Activated CD4-positive, alpha-beta T cell treated with anti-CD3 and anti-CD28 coated beads, Interleukin-2, amount 50 U/mL, for 4 hours (primary cell): ENCODE results near the gene NRXN2.

Source experiments
- DNase-seq, 2 experiments: peaks; one replicate each; pipeline ENCODE4 v3.0.0-alpha.2; 2020

The NRXN2 gene

DNA sequence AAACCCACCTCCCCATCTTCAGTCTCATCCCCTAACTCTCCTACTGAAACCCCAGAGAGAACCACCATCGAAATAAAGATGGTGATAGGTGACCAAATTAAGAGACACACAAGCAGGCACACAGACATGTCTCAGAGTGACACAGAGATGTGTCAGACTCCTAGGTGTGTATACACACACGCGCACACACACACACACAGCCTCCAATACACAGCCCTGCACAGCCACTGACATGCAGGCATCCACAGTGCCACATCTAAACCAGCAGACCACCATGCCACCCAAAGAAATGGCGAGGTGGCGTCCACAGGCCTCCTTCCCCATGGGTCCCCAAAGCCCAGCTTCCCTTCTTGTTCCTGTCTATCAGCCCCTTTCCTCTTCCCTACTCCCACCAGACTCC lies 27.4 kb downstream of the NRXN2 start:
- DNase-seq = no peak

DNA sequence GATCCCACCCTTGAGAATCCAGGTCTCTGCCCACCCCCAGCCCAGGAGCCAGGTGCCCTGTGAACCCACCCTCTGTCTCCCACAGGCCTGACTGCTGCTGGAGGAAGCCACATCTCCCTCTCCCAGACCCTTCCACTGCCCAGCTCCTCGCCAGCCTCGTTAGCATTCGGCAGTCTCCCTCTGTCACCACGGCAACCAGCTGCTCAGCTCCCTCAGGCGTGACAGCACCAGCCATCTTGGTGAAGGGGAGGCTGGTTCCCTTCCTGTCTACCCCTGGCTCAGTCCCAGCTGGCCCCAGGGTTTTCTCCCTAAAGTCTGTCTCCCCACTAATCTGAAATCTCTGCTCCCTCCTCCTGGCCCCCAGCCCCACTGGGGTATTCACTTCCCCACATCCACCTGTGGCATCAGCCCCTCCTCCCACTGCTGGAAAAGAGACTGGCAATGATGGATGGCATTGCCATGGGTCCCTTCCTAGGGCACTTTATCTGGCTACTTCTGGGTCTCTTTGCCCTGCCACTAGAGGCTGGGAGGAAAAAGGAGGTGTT lies 28.1 kb downstream of the NRXN2 start:
- no peak for DNase-seq

DNA sequence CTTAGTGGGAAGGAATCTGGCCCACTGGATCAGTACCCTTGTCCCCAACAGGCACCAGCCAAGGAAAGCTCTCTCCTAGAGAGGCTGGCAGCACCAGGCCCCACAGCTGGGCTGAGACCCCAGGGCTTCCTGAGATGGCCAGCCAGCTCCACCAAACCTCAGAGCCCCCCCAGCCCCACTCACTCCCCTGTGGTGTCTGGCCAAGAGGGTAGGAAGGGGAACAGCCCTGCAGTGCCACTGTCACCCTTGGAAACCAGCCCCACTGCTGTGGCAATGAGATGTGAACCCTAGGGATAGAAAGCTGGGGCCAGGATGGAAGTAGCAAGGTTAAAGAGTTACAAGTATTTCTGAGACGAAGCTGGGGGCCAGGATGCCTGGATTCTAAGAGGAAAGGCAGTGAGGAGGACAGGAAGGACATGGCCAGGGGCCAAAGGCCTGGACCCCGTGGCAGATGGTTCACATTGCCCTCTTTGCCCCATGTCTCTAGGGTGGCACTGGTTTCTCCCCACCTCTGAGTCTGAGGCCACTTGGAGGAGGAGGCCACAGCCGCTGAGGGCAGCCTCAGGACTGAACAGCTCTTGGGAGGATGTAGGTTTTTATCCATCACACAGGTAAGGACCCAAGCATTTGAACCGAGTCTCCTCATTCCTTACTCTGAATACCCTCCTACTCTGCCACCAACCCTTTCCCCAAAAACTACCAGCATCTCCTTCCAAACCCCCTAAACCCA lies 28.8 kb downstream of the NRXN2 start:
- no peak for DNase-seq

DNA sequence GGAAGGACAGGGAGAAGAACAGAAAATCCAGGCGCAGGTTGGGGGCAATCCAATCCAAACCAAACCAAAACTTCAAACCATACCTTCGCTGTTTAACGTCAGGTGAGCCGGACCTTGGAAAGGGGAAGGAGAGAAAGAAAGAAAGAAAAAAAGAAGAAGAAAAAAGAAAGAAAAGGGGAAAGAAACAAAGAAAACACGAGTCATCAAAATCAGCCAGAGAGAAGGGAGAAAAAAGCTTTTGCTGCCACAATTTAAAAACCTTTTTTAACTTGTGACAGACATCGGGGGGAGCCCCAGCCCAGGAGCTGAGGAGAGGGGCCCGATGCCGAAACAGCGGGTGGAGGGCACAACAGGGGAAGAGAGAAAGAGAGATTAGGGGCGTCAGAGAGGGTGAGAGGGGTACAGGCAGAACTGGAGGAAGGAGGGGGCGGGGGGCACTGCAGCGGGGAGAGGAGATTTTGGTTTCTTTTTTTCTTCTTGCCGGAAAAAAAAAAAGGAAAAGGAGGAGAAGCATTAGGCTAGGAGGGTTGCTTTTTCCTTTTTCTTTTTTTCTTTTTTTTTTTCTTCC lies 30.1 kb downstream of the NRXN2 start:
- DNase-seq = no peak

DNA sequence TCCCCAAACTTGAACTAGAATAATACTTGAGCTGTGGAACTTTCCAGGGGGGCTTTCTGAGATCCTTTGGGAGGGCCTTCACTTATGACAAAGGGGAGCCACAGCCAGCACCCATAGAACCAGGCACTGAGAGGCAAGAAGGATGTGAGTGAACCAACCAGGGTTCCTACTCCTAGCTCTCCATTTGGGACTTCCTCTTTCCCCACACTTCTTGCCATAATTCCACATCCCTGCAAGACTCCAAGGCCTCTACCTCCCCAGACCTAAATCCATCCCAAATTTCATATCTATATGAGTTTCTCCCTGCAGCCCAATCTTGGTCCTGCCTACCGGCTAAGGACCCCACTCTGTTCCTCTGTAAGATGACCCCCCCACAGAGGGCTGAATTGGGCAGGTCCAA lies 31.5 kb downstream of the NRXN2 start:
- DNase-seq = no peak

DNA sequence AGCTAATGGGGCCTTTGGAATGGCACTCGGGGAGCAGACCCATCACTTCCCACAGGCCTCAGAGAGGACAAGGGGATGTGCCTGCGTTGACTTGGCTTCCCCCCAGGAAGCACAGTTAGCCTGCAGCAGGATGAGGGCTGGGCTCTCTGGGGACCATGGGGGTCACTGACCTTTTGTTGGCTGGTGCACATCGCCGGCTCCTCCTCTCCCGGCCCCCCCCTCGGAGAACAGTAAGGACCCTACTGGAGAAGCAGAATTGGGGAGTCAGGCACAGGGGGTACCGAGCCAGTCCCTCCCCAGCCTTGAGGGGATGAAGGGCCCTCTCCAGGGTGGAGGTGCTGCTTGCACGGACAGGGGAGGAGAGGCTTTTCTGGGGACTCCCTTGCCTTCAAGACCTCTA lies 32.8 kb downstream of the NRXN2 start:
- DNase-seq = no peak

DNA sequence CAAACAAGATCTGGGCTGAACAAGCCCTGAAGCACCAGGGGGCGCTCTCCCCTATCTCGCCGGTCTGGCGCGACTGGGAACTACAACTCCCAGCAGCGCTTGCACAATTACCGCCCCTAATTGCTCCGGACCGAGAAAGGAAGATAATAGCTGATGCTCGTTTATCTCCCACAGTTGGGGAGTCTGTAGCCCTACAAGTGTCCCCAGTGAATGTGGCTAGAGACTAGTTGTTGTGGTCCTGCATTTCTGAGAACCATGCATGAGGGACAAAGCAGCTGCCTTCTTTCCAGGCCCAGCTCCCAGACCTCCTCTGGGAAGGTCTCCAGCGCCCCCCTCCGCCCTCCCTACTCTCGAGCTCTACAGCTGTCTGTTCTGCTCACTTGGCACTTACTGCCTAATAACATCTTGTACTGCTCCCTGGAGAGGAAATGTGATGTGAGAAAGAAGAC lies 34.4 kb downstream of the NRXN2 start:
- peak; percentile 87 to 89 for DNase-seq

DNA sequence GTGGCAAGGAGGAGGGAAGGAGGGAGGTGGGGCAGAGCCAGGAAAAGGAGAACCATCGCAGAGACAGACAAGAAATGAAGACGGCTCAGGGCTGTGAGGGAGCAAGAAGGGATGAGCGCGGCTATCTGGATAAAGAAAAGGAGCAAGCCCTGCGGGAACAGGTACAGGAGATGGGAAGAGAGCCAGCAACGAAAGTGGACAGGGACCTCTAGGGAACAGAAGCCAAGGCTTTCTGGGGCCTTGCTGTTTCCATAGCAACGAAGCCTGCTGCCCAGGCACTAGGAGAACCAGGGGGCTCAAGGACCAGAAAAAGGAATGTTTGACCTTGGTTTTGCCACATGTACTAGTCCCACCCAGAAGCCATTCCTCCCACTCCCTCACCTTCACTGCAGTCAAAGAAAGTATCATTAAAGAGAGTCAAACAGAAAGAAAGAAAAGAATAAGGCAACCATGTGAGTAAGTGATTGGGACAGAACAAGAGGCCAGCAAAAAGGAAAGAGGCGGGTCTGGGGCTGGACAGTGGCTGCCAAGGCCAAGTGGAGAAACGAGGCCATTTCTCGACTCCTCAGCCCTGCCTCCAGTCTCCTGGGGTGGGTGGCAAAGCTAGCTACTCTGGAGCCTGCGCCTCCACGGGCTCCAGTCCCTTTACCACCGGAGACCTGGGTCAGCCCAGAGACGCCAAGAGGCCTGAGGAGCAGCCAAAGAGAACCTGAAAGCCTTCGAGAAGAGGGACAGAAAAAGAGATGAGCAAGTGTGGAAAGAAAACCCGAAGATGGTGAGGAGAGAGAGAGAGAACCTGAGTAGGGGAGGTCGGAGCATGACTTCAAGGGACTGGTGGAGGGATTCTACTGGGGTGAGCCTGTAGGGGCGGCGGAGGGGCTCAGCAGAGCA lies 35.1 kb downstream of the NRXN2 start:
- DNase-seq = no peak

DNA sequence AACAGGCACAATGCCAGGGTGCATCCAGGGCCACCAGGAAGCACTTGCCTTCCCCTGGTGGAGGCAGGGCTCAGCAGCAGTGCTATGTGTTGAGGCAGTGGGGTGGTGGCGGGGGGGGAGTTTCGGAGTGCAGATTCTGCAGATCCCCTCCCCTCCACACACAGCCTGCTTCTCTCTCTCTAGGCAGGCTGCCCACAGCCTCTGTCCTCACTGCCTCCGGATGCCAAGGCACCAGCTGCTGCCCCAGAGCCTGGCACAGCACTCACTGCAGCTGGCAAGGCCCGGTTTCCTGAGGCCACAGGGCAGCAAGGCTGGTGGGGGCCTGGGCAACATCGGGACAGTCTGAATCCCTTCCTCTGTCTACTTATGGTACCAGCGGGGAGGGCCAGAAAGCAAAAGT lies 35.8 kb downstream of the NRXN2 start:
- no peak for DNase-seq

DNA sequence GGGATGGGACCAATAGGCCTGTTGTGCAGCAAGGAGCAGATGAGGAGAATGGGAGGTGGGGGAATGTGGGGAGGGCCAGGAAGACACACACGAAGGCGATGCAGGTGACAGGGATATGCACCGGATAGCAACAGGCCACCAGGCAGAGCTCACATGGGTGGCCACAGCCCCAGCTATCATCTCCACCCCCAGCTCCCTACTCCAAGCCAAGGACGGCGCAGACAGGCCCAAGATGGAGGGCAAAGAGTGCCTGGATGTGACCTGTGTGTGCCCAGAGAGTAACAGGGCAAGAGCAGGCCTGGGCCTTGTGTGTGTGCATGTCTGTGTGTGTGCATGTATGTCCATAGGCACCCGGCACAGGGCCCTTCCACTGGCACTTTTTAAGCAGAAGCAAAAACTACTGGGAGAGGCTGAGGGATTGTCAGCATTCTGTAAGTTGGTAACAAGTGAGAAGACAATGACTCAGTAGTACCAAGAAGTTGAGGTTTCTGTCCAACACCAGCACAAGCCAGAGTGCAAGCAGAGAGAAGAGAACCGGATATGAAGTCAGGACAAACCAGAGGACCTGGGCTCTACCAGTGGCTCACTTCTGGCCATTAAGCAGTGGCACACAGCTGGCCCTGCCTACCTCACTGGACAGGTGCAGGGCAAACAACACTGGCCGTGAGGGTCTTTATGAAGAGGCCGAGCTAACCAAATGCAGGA lies 36.4 kb downstream of the NRXN2 start:
- no peak for DNase-seq

DNA sequence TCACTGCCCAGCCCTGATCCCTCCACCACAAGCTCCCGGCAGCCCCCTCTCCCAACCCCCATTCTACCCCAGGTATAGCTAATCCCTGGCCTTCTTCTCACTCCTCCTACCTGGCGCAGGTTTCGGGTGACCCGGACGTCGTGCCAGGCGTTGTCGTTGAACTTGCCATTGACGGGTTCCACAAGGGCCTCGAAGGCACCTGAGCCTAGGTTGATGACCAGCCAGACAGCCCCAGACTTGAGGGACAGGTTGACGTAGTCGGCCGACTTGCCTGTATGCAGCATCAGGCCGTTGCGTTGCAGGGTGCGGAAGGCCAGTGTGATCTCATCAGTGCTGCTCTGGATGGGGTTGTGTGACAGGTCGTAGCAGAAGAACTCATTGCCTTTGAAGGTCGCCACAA lies 37.5 kb downstream of the NRXN2 start:
- DNase-seq = no peak

DNA sequence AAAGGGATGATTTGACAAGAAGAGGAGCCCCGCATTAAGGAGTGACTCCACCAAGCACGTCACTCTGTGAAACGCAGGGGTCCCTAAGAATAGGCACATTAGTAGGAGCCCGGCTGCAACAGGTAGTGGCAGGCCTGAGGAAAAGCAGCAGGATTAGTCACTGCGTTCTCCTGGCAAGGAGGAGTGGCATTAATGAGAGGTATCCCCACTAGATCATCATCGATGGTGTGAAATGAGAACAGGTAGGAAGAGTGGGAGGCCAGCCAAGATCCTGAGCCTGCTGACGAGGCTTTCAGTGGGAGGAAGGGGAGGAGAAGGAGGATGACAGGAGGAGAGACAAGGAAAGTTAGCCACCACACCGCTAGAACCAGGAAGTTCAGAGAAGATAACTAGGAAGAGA lies 38.6 kb downstream of the NRXN2 start:
- no peak for DNase-seq

DNA sequence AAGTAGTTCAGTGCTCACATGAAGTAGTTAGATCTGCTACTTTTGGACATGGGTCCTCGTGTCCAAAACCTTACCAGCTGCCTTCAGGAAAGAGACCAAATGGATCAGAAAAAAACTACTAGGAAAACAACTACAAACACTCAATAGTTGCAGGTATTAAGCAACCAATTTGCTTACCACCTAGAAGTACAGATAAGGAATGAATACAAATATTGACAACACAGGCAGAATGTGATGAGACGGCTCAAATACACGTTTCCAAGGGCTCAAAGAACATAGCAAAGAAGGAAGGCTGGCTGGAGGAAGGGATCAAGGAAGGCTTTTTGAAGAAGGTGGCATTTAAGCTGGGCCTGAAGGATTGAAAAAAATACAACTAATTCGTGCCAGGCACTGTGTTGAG lies 41.8 kb downstream of the NRXN2 start:
- no peak for DNase-seq

DNA sequence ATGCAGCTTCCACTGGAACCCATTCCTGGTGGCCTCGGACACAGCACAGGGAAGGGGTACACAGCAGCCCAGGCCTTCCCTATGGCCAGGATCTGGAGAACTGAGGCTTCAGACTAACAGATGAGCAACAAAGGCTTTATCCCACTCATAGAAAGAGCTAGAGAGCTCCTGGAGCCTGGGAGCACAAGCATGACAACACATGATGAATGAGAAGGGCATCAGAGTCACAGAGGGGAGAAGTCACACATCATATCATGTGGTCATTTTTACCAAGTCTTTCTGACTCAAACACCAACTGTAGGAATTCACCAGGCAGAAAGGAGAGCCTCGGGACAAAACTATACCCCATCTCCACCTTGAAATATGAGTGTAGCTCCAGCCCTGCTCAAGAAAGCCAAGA lies 43.2 kb downstream of the NRXN2 start:
- no peak for DNase-seq

DNA sequence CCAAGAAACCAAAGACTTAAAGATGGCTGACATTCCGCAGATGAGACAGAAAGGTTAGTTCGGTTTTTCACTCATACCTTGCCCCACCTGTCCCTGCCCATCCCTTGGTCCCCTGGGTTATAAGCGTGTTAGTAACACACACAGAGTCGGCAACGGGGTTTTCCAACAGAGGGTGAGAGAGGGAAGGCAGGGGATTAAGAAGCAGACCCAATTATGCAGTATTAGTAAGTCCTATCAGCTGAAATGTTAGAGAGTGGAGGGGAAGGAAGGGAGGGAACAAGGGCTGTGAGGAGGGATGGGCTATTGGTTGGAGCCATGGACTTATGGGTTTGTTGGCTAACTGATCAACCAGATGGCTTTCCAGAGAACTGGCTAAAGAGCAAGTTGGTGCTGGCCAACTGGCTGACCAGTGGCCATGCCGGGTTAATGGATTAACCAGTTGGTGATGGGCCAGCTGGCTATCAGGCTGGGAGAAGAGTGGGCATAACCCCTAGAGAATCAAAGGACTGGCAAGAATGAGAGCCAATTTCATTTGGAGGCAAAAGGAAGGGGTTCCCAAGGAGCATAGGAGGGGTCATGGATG lies 45.5 kb downstream of the NRXN2 start:
- DNase-seq = no peak

DNA sequence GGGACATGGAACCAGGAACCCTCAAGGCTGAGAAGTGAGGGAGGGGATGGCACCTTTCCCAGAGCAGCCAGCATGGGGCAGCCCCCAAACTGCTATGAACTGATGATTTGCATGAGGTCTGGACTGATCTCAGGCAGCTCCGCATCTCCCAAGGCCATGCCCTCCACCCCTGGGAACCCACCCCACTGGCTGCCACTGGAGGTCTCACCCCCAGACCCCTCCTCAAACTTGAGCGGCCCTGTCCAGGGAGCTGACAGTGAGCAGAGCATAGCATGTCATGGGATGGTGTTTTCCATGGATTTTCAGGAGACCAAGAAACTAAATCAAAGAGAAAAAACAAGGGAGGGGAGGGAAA lies 46.8 kb downstream of the NRXN2 start:
- DNase-seq = no peak

DNA sequence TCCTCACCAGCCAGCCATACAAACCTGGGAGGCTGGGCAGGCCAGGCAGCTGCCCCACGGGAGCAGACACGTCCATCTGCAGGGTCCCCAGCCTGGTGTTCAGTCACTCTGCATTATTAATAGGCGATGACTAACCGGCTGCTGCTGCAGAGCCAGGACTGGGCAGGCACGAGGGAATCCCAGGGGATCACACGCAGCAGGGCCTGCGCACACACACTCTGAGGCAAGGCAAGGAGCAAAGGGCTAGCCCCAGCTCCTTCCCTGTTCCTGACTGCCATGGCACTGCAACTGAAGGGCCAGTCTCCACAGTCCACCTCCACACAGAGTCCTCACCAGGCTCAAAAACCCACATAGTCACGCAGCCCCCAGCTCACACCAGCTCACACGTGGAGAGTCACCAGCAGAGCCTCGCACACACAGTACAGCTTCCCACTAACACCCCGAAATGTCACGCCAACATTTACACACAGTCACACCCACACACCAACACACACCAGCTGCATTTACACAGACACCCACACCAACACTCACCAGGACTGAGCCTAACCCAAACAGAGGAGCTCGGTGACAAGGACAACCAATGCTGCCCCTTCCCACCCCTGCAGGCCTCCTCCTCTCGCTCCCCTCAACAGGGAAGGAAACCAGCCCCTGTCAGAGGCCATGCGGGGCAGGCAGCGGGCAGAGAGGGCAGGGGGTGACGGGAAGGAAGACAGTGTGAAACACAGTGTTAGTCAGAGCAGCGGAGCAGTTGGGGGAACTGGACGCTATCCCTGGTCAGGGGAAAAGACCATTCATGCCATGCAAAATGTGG lies 47.3 kb downstream of the NRXN2 start:
- no peak for DNase-seq

DNA sequence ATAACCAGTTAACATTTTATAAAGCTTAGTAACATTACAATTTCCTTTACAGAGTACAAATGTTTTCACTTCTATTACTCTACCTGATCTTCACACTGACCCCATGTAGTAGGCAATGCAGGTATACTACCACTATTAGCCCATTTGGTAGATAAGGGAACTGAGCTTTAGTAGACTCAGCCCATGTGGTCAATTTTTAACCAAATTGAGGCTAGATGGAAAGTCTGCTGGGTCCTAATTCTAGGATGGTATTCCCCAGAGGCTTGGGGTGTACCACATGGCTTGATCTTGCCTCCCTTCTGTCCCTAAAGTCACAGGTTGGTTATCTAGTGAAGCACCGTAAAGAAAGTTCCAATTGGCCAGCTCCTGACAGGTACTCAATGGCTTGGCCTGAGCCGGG lies 48.2 kb downstream of the NRXN2 start:
- DNase-seq = no peak

DNA sequence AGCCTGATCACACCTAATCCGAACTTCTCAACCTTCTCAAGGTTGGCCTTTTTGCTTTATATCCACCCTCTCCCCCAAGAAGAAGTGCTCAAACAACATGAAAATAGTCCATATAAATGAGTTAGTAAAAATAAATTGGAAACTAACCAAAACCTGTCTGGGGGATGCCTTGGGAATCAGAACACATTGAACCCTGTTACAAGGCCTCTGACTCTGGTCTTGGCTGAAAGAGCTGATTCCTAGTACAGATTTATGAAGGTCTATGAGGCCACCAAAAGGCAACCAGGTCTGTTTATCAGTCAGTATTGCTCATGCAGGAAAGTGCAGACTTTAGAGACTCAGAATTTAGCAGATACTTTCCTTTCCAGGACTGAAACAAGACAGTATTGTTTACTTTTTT lies 49.7 kb downstream of the NRXN2 start:
- DNase-seq = no peak

DNA sequence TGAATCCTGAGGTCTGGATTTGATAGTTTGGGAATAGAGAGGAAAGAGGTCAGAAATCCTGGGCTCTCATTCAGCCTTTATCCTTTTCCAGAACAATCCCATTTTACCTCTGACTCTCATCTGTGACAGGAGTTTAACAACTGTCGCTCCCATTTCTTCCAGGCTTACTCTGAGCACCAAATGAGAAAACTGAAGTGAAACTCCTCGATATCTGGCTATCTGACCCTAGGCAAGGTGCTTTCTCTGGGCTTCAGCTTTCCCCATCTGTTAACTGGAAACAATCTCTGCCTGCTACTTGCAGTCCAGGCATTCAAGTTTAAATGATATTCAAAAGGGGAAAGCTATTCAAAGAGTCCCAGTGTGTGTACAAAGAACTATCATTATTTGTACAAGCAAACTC lies 50.1 kb downstream of the NRXN2 start:
- DNase-seq = no peak

DNA sequence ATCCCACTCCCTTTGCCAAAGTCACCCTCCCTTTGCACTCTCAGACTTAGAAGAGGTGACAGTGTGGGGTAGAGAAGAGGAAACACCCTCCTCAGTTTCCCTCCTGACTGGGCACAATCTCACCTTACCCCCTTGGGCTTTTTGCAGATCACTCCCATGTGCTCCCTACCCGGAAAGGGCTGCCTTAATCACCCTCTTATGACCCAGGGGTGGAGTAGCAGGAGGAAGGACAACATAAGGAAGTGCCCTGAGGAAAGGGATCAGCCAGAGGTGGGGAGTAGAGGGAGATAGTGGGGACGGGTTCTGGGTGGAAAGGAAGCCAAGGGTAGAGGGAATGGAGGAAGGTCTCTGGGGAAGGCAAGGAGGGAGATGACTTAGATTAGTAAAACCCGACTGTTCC lies 52.0 kb downstream of the NRXN2 start:
- no peak for DNase-seq
